LoVo (cell line): Measurements from ENCODE around the gene KCNT2.

Experiments
- DNase-seq: peaks from one replicate; pipeline ENCODE4 v3.0.0-alpha.2; 2016; ENCODE audit warnings: low spot score

KCNT2 gene

GRCh38 chr1:196393742-196394141 lies 214.5 kb downstream of the KCNT2 start:
- no peak for DNase-seq

- no peak for DNase-seq
Observed at GRCh38 chr1:196393282-196393681, 215.0 kb downstream of the KCNT2 start.

GRCh38 chr1:196387766-196388165 lies 220.5 kb downstream of the KCNT2 start:
- DNase-seq = no peak

DNA sequence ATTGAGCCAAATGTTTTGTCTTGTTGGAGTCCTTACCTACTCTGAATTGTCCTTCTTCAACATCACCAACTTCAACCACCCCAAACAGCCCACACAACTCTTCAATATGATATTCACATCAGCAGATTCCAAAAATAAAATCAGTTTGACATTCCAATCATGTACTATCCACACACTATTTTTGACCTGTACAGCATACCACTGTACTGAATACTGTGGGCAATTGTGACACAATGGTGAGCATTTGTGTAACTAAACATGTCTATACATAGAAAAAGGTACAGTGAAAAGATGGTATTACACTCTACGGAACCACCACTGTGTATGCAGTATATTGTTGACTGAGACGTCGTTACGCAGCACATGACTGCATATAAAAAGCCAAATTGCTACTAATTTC lies 223.1 kb downstream of the KCNT2 start:
- no peak for DNase-seq

- no peak for DNase-seq
Observed at GRCh38 chr1:196382383-196382782, 225.9 kb downstream of the KCNT2 start.

DNA sequence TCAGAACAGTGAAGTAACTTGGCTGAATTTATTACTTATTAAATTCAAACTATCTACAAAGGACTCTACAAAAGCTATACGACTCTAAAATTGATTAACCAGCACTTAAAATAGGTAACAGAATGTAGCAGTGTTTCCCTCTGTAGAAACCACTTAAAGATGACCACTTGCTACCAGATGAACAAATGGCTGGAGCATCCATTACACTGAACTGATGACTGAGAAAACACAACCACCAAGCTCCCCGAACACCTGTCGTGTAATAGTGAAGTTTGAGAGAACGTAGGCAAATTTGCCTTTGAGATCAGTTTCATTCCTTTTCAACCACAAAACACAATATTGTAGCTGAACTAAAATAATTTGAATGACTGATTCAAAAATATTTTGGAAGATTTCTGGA lies 226.7 kb downstream of the KCNT2 start:
- DNase-seq = no peak

- no peak for DNase-seq
Observed at GRCh38 chr1:196380316-196380715, 227.9 kb downstream of the KCNT2 start.

DNA sequence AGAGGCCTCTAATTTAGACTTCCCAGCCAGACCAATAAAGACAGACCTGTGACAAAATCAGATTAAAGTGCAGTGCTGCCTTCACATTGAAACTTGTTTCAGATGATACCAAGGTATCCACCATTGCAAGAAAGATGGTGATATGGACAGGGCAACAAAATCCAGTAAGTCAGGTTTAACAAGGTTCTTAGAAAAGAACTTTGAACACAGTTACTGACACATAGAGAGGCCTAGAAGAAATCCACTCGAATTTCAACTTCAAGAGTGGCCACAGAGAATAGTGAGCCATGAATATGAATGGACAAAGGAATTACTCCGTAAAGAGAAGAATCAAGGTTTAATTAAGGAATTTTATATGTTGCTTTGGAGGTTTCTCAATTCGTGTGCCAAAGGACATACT lies 230.4 kb downstream of the KCNT2 start:
- DNase-seq = no peak

DNA sequence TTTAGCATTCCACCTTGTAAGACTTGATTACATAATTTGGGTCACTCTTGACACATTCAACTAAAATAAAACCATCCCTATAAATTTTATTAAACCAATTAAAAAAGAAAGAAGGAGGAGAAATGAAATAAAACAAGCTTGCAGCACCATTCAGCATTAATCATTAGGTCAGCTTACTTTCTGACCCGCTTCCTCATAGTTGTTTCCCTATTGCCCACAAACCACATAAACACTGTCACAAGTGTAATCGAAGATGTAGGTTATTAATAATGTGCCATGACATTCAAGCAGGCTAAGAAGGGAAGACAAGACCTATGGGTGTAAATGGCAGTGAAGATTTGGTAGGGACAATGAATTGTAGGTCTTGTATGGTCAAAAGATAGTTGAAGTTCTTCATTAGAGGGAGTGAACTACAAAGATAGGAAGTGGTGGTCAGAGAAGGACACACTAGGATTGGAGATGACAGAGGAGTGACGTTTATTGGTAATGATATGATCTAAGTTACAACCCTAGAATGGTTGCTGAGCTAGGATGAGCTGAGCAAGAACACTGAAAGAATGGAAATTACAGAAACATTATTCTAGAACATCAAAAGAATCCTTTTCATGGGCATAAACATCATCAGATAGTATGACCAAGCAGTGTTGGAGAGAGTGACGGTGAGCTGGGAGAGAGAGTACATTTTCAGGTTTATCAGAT lies 231.5 kb downstream of the KCNT2 start:
- no peak for DNase-seq

DNA sequence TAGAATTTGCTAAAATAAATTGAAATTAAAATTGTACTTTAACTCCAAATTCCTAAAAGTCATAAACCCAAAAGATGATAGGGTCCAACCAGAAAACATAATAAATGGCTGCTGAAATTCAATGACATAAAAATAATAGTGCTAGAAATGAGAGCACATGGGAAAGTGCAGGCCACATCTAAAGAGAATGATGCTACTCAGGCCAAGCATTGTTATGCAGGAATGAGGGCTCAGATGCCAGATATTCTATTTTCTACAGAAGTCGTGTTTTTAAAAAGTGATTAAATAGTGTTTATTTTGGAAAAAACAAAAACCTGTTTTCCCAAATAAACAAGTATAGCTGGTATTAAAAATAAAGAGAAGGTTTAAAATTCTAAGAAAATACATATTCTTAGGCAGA lies 234.4 kb downstream of the KCNT2 start:
- DNase-seq = no peak

DNA sequence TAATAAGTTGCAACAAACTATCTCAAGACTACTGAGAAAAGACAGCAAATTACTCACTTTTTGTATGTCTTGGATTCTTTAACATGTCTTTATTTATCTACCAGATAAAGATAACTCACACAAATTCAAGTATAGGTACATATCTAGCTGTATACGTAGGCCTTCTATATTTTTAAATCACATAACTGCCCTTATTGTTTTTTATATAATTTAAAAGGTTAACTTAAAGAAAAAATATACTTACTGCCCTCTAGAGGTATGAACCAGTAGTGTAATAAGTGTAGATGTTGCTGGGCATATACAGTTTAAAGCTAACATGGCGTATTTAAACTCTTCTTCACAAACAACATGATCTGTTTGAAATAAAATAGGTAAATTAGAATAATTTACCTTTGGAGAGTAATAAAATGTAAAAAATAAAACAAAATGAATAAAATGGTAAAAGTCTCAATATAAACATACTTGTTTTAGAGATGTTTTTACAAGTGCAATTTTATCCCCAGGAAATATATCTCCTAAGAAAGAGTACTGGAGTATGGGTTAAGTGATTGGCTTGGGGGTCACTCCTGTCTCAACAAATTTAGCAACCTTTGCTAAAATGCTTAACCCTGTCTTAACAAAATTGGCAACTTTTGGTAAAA lies 235.2 kb downstream of the KCNT2 start:
- DNase-seq = peak; percentile 39

- DNase-seq = no peak
Observed at GRCh38 chr1:196367838-196368237, 240.4 kb downstream of the KCNT2 start.

DNA sequence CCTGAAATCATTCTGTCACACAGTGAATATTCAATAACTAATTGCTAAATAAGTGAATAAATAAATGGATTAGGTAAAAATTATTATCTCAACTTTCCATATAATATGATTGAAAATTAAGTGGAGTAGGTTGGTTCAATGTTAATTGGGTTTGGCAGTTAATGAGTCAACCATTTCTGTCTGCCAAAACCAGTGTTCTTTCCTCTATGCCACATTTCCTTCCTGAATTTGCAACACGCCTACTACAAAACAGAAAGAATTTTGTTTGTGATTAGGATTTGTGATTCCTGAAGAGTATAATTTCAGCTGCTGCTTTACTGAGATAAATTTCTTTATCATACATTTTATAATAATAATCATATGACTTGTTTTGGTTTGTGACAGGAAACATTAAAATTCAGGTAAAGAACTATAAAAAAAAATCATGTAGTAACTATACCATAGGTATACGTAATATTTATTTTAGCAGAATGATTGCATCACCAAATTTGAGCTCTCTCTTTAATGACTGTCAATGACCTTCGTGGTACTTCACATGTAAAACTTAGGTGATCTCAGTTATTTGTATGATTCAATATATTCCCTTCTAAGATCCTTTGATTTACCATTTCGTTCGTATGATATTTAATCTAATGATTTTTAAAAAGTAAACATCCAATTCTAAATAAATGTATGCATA lies 241.3 kb downstream of the KCNT2 start:
- DNase-seq = no peak

- DNase-seq = peak; percentile 72
Observed at GRCh38 chr1:196361112-196361714, 247.0 kb downstream of the KCNT2 start.

DNA sequence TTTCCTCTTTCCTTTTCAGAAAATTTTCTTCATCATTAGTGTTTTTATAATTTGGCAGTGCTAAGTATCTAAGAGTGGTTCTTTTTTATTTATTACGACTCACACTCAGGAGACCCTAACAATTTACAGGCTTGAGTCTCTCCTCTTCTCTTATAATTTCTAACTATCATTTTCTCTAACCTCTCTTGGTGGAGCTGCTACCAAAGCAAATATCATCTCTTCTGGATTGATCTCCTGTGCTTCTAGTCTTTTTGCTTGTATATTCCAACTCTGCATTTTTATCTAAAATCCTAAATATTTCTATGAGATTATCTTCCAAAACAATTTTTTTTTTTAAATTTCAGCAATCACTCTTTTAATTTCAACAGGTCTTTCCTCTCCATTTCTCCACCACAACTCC lies 250.3 kb downstream of the KCNT2 start:
- no peak for DNase-seq

DNA sequence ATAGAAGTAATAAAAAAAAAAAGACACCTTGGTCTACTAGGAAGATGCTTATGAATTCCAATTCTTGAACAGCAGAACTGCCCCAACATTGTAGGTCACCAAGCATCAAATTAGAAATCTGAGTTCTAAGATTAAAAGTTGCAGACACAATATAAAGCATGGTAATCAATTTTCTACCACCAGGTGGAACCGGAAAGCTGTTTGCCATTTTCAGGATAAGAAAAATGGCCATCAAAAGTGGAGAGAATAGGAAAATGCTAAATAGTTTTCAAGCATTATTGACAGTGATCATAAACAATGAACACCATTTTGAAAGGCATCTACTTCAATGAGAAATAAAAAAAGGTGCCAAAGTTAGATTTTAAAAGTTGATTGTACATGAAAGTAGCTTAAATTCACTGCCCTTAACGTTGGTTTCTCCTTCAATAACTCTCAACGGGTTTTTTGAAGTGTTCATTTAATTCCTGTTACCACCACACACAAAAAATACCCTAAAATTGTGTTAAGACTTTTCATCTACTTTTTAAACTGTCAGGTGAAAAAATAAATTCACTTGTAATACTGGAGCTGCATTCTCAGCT lies 252.9 kb downstream of the KCNT2 start:
- DNase-seq = peak; percentile 32

GRCh38 chr1:196344453-196344852 lies 263.8 kb downstream of the KCNT2 start:
- no peak for DNase-seq

GRCh38 chr1:196324345-196324744 lies 283.9 kb downstream of the KCNT2 start:
- DNase-seq = no peak

GRCh38 chr1:196323869-196324268 lies 284.4 kb downstream of the KCNT2 start:
- no peak for DNase-seq

DNA sequence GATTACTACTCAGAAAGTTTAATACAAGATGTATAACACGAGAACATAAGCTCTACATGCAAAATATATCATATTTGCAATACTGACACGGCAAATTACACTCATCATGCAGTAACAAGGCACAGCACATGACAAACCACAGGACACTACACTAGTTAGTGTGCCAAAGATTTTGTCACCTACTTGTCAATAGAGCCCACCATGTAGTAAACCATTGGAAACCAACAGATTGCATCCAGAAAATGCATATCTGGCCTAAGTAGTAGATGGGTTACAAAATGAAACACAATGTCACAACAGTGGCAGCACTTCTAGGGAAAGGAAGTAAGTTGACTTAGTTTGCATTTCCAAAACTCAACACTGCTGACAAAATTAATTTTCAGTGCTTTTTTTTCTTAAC lies 288.9 kb downstream of the KCNT2 start:
- DNase-seq = no peak

DNA sequence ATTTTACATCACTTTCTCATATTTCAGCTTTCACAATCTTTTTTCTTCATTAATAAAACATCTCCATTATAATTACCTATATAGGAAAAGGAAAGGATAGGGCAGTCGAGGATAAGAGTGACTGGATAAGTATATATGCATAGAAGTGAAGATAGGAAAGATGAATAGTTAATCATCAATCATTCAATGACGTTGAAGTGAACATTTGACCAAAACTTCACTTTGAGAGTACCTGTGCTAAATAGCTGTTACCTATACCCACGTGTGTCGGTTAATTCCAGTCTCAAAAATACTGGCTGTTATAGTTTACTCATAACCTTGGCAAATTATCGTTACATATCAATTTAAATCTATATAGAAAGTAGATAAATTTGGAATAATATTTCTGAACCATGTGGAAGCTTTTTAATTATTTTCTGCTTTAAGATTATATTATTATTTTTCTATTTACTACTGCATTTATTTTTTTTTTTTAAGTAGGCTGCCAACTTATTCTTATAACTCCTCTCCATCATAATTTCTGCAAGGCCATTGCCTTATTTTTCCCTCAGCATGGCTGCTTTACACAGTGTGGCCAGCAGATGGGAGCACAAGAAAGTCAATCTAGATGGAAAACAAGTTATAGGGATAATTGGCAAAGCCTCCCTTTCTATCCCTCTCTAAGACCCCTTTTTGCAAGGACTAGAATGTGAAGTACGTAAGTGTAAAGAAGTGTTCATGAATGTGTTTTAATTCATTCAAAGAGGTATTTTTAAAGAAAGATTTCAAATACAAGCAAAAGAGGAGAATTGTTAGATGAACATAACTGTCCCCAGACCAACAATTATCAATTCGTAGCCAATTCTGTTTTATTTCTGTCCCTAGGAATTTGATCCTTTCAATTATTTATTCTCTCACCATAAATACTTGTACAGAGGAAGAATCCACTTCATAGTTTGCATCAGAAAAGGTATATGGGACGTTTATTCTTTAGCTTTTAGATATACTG lies 290.4 kb downstream of the KCNT2 start:
- peak; percentile 29 for DNase-seq
